SK-N-SH (cell line): ENCODE data around the gene SREBF2.

ENCODE experiments used
- CHD2 ChIP-seq: fragments of 150-350 bp; IDR thresholded peaks from 2 replicates; pipeline ENCODE4 v1.6.1; 2018; ENCODE audit warnings: low read length; ENCODE audit not compliant: partially characterized antibody
- CTCF ChIP-seq: fragments of 200-600 bp; sonication (generic); IDR thresholded peaks from 2 replicates; pipeline ENCODE4 v1.6.1; 2017; ENCODE audit warnings: antibody characterized with exemption, mild to moderate bottlenecking, moderate library complexity
- EZH2phosphoT487 ChIP-seq: fragments of 200-600 bp; sonication (generic); IDR thresholded peaks from 2 replicates; pipeline ENCODE4 v1.6.1; 2017; ENCODE audit warnings: low read depth, mixed run types, mild to moderate bottlenecking, antibody characterized with exemption, moderate library complexity, borderline replicate concordance
- FOXM1 ChIP-seq: IDR thresholded peaks from 2 replicates; pipeline ENCODE4 v1.4.0; 2012; ENCODE audit warnings: low read depth, mild to moderate bottlenecking
- GATA2 ChIP-seq: sonication (generic); formaldehyde crosslinking; IDR thresholded peaks from 2 replicates; pipeline ENCODE4 v1.5.0; 2020; ENCODE audit warnings: mild to moderate bottlenecking, missing genetic modification reagents
- IRF3 ChIP-seq: fragments of 150-350 bp; IDR thresholded peaks from 2 replicates; pipeline ENCODE4 v1.6.1; 2016; ENCODE audit warnings: mild to moderate bottlenecking, low read depth, low read length
- MAX ChIP-seq: IDR thresholded peaks from 2 replicates; pipeline ENCODE4 v1.4.0; 2012; ENCODE audit warnings: low read depth
- NFIC ChIP-seq: IDR thresholded peaks from 2 replicates; pipeline ENCODE4 v1.4.0; 2012; ENCODE audit warnings: borderline replicate concordance
- POLR2AphosphoS5 ChIP-seq: IDR thresholded peaks from 2 replicates; pipeline ENCODE4 v1.6.1; 2012; ENCODE audit warnings: low read depth, low read length
- REST ChIP-seq: IDR thresholded peaks from 2 replicates; pipeline ENCODE4 v1.6.1; 2012; ENCODE audit warnings: mild to moderate bottlenecking, low read depth, low read length, moderate library complexity
- SIN3A ChIP-seq: IDR thresholded peaks from 2 replicates; pipeline ENCODE4 v1.6.1; 2012; ENCODE audit warnings: low read depth, mild to moderate bottlenecking, low read length, moderate library complexity, borderline replicate concordance
- SMC3 ChIP-seq: IDR thresholded peaks from 2 replicates; pipeline ENCODE4 v1.6.1; 2012; ENCODE audit warnings: low read depth, low read length, improper control_type of control experiment
- TAF1 ChIP-seq: IDR thresholded peaks from 2 replicates; pipeline ENCODE4 v1.6.1; 2012; ENCODE audit warnings: low read depth, mild to moderate bottlenecking, low read length, moderate library complexity, borderline replicate concordance
- USF1 ChIP-seq: IDR thresholded peaks from 2 replicates; pipeline ENCODE4 v1.4.0; 2012; ENCODE audit warnings: low read depth, borderline replicate concordance

GRCh38 chr22:41929418-41929810 lies 96.5 kb downstream of the SREBF2 start:
- TF ChIP-seq SIN3A, result no peak
- no peak for TF ChIP-seq POLR2AphosphoS5
- TF ChIP-seq CTCF, result no peak
- TF ChIP-seq SMC3, result no peak
- no peak for TF ChIP-seq EZH2phosphoT487
- no peak for TF ChIP-seq MAX
- TF ChIP-seq IRF3, result no peak
- TF ChIP-seq TAF1, result no peak
- TF ChIP-seq NFIC, result no peak
- no peak for TF ChIP-seq REST
- no peak for TF ChIP-seq CHD2
- no peak for TF ChIP-seq GATA2 (CRISPR knock-in tag)
- no peak for TF ChIP-seq FOXM1
- TF ChIP-seq USF1, result no peak
